MG63 (cell line): ENCODE measurements around the gene RNF213. TPM values are rescaled to one million over a fixed set of nuclear protein-coding genes. Genes with fewer than 3 reads are reported as not detected.
"Not testable (repeated sequence)": the region's sequence is repeated elsewhere in the genome, so short reads cannot be mapped to it uniquely, and the experiment has no call there.

ENCODE experiments used
- DNase-seq: peaks from one replicate; pipeline ENCODE4 v3.0.0-alpha.2; 2020
- H3K27me3 ChIP-seq: fragments of 250-450 bp; sonication (Bioruptor Pico); 2 replicates; pipeline ENCODE4 v1.5.1; 2020; ENCODE audit warnings: mild to moderate bottlenecking, moderate library complexity
- H3K36me3 ChIP-seq: fragments of 250-450 bp; sonication (Bioruptor Pico); 2 replicates; pipeline ENCODE4 v1.5.1; 2020; ENCODE audit warnings: mild to moderate bottlenecking, moderate library complexity
- H3K4me3 ChIP-seq: fragments of 250-450 bp; sonication (Bioruptor Pico); 2 replicates; pipeline ENCODE4 v1.5.1; 2020; ENCODE audit warnings: mild to moderate bottlenecking, moderate library complexity
- H3K9me3 ChIP-seq: fragments of 250-450 bp; sonication (Bioruptor Pico); 2 replicates; pipeline ENCODE4 v1.5.1; 2020; ENCODE audit warnings: mild to moderate bottlenecking, moderate library complexity
- total RNA-seq: library from RNA; depleted of rRNA; stranded (reverse); fragments of >200 nt; shearing (Covaris generic); gene quantifications from 2 replicates; pipeline ENCODE4 v1.2.3, GENCODE V29; 2014; ENCODE audit warnings: low replicate concordance

RNF213 gene
- total RNA-seq, 1 experiment from 2014 or later = 22.5 TPM

DNA sequence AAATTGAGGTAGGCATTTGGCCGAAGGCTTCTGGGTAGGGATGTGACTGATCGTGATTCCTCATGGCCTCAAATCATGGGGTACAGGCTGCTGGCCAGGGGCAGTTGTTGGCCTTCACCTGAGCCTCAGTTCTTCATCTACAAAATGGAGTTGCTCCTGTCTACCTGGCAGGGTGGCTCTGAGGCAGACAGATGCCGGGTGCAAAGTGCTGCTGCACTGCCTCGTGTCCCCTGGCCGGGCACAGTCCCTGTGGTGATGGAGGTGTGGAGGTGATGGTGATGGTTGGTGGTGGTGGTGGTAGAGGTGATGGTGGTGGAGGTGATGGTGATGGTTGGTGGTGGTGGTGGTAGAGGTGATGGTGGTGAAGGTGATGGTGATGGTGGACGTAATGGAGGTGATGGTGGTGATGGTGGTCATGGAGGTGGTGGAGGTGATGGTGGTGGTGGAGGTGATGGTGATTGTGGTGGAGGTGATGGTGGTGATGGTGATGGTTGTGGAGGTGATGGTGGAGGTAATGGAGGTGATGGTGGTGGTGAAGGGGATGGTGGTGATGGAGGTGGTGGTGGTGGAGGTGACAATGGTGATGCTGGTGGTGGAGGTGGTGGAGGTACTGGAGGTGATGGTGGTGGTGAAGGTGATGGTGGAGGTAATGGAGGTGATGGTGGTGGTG, 52.6 kb downstream of the RNF213 start:
- H3K4me3 ChIP-seq = no peak overlapping the region
- H3K27me3 ChIP-seq = no peaks in the 10 kb centered on the region
- DNase-seq = no peak
- H3K36me3 ChIP-seq = peaks cover 61% of the 10 kb centered on the region
- no peaks in the 10 kb centered on the region for H3K9me3 ChIP-seq

- not testable (repeated sequence) for H3K9me3 ChIP-seq, DNase-seq, H3K4me3 ChIP-seq, H3K27me3 ChIP-seq
- H3K36me3 ChIP-seq = peaks cover 60% of the 10 kb centered on the region
These were observed 53.3 kb downstream of the RNF213 start for GRCh38 chr17:80313946-80314345.

- Histone ChIP-seq H3K4me3 (no peak overlapping the region), H3K27me3 (no peaks in the 10 kb centered on the region), H3K36me3 (peaks cover 60% of the 10 kb centered on the region), H3K9me3 (no peaks in the 10 kb centered on the region)
- DNase-seq = no peak
These were observed 55.0 kb downstream of the RNF213 start for GRCh38 chr17:80315517-80316182.

DNA sequence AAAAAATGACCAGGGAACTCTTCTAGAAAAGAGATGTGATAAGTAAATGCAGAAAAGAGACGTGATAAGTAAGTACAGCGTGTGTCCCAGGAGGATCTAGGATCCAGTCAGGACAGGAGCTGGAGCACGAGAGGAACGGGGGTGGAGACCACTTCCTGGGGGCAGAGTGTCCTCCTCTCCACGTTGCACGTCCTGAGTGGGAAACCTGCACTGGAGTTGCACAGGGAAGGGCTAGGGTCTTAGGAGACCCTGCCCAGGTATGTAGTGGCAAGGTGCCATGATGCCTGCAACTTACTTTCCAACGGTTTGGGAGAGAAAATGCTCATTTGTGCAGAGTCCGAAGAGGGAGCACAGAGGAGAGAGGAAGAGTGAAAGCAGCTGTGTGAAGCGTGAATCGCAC, 55.8 kb downstream of the RNF213 start:
- H3K4me3 ChIP-seq = no peak overlapping the region
- DNase-seq = no peak
- no peaks in the 10 kb centered on the region for H3K9me3 ChIP-seq
- H3K36me3 ChIP-seq = peaks cover 60% of the 10 kb centered on the region
- no peaks in the 10 kb centered on the region for H3K27me3 ChIP-seq

- H3K36me3 ChIP-seq = peaks cover 58% of the 10 kb centered on the region
- H3K9me3 ChIP-seq = no peaks in the 10 kb centered on the region
- no peak overlapping the region for H3K4me3 ChIP-seq
- no peak for DNase-seq
- H3K27me3 ChIP-seq = no peaks in the 10 kb centered on the region
These were observed 56.5 kb downstream of the RNF213 start for GRCh38 chr17:80316927-80317705.

- H3K4me3 ChIP-seq = no peak overlapping the region
These were observed 57.0 kb downstream of the RNF213 start for GRCh38 chr17:80317706-80317980.

GRCh38 chr17:80318166-80318565, 57.5 kb downstream of the RNF213 start:
- Histone ChIP-seq H3K27me3 (no peaks in the 10 kb centered on the region), H3K4me3 (no peak overlapping the region), H3K9me3 (no peaks in the 10 kb centered on the region), H3K36me3 (peaks cover 57% of the 10 kb centered on the region)
- DNase-seq = no peak

More at GRCh38 chr17:80317706-80317980, 57.0 kb downstream of the RNF213 start:
- Histone ChIP-seq H3K27me3 (no peaks in the 10 kb centered on the region), H3K9me3 (no peaks in the 10 kb centered on the region), H3K36me3 (peaks cover 58% of the 10 kb centered on the region)
- DNase-seq = no peak

- Histone ChIP-seq H3K4me3 (no peak overlapping the region), H3K9me3 (no peaks in the 10 kb centered on the region), H3K27me3 (no peaks in the 10 kb centered on the region), H3K36me3 (peaks cover 65% of the 10 kb centered on the region)
- DNase-seq = no peak
These were observed 58.8 kb downstream of the RNF213 start for GRCh38 chr17:80319262-80319998.

DNA sequence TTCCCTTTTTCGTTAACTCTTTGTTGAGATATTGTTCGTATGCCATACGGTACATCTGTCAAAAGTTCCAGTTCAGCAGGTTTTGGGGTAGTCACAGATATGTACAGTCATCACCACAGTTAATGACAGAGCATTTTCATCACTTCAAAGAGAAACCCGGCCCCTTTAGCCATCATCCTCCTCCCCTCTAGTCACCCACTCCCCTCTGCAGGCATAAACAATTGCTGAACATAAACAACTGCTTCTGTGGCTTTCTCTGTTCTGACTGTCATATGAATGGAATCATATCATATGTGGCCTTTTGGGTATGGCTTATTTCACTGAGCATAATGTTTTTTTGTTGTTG, 59.3 kb downstream of the RNF213 start:
- no peak for DNase-seq
- Histone ChIP-seq H3K4me3 (no peak overlapping the region), H3K9me3 (no peaks in the 10 kb centered on the region), H3K36me3 (peaks cover 70% of the 10 kb centered on the region), H3K27me3 (no peaks in the 10 kb centered on the region)

DNA sequence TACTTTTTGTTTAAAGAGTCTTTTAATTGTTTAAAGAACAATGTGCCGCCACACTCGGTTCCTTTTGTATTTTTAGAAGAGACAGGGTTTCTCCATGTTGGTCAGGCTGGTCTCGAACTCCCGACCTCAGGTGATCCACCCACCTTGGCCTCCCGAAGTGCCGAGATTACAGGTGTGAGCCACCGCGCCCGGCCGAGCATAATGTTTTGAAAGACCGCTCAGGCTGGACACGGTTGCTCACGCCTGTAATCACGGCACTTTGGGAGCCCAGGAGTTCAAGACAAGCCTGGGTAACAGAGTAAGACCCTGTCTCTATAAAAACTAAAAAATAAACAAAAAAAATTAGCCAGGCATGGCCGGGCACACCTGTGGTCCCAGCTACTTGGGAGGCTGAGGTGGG, 59.8 kb downstream of the RNF213 start:
- peaks cover 75% of the 10 kb centered on the region for H3K36me3 ChIP-seq
- DNase-seq = no peak
- no peaks in the 10 kb centered on the region for H3K9me3 ChIP-seq
- H3K4me3 ChIP-seq = no peak overlapping the region
- no peaks in the 10 kb centered on the region for H3K27me3 ChIP-seq

- no peak overlapping the region for H3K4me3 ChIP-seq
- no peaks in the 10 kb centered on the region for H3K27me3 ChIP-seq
- DNase-seq = no peak
- no peaks in the 10 kb centered on the region for H3K9me3 ChIP-seq
- peaks cover 79% of the 10 kb centered on the region for H3K36me3 ChIP-seq
These were observed 62.2 kb downstream of the RNF213 start for GRCh38 chr17:80322864-80323263.

DNA sequence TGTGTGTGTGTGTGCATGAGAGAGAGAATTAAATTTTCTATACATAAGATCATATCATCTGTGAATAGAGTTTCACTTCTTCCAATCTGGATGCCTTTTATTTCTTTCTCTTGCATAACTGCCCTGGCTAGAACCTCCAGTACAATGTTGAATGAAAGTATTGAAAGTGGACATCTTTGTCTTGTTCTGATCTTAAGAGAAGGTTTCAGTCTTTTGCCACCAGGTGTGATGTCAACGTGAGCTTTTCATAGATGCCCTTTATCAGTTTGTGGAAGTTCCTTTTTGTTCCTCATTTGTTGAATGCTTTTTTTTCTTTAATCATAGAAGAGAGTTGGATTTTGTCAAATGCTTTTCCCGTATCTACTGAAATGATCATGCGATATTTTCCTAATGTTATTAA, 63.3 kb downstream of the RNF213 start:
- Histone ChIP-seq H3K9me3 (no peaks in the 10 kb centered on the region), H3K4me3 (no peak overlapping the region), H3K36me3 (peaks cover 80% of the 10 kb centered on the region), H3K27me3 (no peaks in the 10 kb centered on the region)
- DNase-seq = no peak

GRCh38 chr17:80327518-80327917, 66.9 kb downstream of the RNF213 start:
- H3K36me3 ChIP-seq = peaks cover 85% of the 10 kb centered on the region
- H3K27me3 ChIP-seq = no peaks in the 10 kb centered on the region
- DNase-seq = no peak

DNA sequence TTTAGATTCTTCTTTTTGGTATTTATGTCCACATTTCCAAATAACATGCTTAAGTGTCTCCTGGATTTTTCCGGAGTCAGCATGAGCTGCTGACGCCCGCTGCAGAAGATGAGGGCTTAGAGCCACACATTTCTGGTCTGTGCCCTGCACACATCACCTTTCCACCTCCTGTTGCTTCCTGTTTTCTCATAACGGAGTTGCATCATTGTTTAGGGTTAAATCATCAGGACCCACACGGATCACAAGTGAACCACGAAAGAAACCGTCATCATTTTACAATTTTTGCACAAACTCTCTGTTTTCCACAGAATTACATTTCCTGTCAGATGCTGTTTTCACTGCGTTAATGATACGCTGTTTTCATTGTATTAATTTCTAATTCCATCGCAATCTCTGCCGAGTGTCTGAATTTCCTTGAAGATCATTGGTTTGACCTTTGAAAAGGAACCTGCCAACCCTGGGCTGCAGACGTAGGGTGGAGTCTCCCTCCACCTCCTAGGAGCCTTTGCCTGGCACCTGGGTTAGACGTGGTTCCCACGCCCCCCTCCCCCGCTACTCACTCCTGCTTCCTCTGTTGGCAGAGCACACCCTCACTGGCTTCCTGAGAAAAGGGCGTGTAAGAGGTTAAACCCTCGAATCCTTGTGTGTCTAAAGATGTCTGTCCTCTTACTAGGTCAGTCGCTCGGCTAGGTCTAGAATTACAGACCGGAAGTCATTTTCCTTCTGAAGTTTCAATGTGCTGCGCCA, 68.2 kb downstream of the RNF213 start:
- DNase-seq = no peak
- Histone ChIP-seq H3K4me3 (no peak overlapping the region), H3K27me3 (no peaks in the 10 kb centered on the region), H3K36me3 (peaks cover 80% of the 10 kb centered on the region), H3K9me3 (no peaks in the 10 kb centered on the region)

More at GRCh38 chr17:80327518-80327917, 66.9 kb downstream of the RNF213 start:
- H3K4me3 ChIP-seq = no peak overlapping the region
- H3K9me3 ChIP-seq = no peaks in the 10 kb centered on the region

DNA sequence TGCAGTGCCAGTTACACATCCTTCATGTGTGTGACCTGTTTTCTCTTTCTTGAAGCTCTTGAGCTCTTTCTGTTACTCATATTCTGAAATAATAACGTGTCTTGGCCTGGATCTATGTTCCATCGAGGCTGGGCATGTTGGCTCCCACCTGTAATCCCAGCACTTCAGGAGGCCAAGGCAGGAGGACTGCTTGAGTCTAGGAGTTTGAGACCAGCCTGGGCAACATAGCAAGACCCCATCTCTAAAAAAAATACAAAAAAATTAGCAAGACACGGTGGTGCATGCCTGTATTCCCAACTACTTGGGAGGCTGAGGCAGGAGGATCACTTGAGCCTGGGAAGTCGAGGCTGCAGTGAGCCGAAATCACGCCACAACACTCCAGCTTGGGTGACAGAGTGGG, 68.8 kb downstream of the RNF213 start:
- not testable (repeated sequence) for H3K4me3 ChIP-seq, H3K9me3 ChIP-seq, DNase-seq, H3K27me3 ChIP-seq
- H3K36me3 ChIP-seq = peaks cover 79% of the 10 kb centered on the region

DNA sequence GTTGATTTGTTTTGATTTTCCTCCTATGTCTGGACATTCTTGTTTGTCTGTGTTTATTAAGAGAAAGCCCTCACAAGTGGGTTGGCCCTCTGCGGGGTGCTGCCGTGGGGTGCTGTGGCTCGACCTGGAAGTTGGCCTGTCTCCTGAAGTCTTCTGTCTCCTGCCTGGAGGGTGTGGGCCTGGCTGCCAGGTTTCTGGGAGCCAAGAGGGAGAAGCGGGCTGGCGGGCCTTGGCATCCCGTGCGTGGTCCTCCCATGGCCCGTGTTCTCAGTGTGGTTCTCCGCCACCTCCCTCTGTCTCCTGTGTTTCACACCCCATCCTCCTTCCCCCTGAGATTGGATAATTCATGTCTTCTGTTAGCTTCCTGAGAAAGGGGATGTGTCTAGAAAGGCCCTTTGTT, 69.6 kb downstream of the RNF213 start:
- no peak for DNase-seq
- H3K27me3 ChIP-seq = no peaks in the 10 kb centered on the region
- no peak overlapping the region for H3K4me3 ChIP-seq
- H3K36me3 ChIP-seq = peaks cover 75% of the 10 kb centered on the region
- no peaks in the 10 kb centered on the region for H3K9me3 ChIP-seq

- H3K4me3 ChIP-seq, DNase-seq, H3K27me3 ChIP-seq, H3K9me3 ChIP-seq: not testable (repeated sequence)
- peaks cover 76% of the 10 kb centered on the region for H3K36me3 ChIP-seq
These were observed 70.3 kb downstream of the RNF213 start for GRCh38 chr17:80330938-80331337.
